ENCODE results near the gene ZSCAN31.
"Not testable (repeated sequence)": the region's sequence is repeated elsewhere in the genome, so short reads cannot be mapped to it uniquely, and the experiment has no call there.

The ZSCAN31 gene

DNA sequence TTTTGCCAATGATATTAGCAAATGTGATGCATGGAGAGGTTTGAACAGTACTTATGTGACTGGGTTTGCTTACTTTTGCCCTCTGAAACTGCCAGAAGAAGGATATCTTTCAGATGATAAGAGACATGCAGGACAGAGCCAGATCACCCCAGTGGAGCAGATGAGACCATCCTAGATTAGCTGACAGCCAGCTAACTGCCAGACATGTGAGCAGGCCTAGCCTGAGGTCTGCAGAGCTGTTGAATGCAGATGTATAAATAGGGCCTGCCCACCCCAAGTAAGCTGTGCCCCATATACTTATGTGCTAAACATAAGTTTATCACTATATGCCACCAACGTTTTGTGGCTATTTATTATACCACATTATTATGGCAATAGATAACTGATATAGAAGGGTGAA, 5.9 kb downstream of the ZSCAN31 start:
- no peak for DNase-seq (ENCODE audit: extremely low spot score, insufficient read length, low read depth)
- no peak for FAIRE-seq

DNA sequence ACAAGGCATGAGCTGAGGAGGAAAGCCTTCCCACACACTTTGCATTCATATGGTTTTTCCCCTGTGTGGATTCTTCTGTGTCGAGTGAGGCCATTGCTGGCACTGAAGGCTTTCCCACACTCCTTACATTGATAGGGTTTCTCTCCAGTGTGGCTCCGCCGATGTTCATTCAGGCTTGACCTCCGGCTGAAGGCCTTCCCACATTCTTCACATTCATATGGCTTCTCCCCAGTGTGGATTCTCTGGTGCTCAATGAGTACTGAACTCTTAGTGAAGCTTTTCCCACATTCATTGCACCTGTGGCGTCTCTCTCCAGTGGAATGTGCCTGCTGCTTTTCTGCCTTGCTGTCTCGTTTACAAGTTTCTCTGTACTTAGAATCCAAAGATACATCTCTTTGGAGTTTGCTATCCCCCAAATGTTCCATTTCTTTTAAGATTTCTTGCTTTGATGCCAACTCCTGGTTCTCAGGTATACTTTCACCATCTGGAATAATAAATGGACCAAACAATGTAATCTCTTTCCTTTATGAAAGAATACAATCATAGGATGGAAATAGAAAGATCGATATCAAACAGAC, 9.5 kb downstream of the ZSCAN31 start:
- DNase-seq (ENCODE audit: extremely low spot score, insufficient read length, low read depth) (no peak), FAIRE-seq (no peak)

DNA sequence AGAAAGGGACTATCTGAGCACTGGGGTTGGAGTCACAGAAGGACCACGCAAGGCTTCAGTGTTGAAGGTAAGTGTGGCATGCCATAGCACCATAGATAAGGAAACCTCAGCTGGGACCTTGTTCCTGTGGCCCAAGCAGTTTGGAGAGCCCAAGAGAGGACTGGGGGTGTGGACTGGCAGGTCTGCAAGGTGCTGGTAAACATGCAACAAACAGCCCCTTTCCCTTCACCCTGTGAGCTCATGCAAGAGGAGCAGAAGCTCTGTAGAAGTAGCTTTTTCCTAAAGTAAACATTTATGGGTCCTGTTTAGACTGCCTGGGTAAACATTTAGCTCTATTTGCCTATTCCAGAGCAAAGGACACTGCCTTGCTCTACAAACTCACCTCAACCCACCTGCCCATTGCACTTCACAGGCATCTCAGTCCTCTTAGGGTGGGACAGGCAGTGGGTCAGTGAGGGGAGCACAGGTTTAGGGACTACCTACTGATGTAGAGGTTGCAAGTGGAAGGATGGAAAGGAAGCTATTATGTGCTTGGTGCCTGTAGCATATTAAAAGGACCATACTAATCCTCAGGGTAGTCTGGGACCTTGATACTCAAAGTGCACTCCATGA, 12.0 kb downstream of the ZSCAN31 start:
- DNase-seq (ENCODE audit: extremely low spot score, insufficient read length, low read depth): no peak
- no peak for FAIRE-seq

DNA sequence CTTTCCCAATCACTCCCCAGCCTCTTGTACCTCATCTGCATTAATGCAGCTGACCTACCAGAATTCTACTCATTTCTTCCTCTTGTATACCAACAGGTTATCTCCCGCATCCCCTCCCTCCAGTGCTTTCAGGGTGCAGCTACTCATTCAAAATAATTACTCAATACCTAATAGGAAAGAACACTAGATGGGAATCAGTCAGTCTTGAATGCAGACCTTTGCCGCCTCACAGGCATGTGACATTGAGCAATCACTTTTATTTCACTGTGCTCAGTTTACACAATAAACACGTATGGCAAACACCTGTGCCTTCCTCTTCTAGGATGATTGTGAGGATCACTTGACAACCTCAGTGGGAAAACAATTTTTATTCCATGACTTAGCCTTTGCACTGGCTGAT, 13.3 kb downstream of the ZSCAN31 start:
- DNase-seq (ENCODE audit: extremely low spot score, insufficient read length, low read depth) (no peak), FAIRE-seq (no peak)

DNA sequence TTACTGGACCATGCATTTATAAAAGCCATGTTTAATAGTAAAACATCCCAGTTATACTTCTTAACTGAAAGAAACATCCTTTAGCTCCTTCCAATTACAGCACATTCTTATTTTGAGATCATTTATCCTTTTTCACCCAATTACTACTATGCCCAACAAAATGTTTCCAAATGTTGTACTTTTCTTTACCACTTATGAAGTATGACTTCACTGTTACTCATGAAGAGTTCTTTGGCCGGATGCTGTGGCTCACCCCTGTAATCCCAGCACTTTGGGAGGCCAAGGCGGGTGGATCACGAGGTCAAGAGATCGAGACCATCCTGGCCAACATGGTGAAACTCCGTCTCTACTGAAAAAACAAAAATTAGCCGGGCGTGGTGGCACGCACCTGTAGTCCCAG, 18.1 kb downstream of the ZSCAN31 start:
- FAIRE-seq; DNase-seq (ENCODE audit: extremely low spot score, insufficient read length, low read depth): not testable (repeated sequence)

DNA sequence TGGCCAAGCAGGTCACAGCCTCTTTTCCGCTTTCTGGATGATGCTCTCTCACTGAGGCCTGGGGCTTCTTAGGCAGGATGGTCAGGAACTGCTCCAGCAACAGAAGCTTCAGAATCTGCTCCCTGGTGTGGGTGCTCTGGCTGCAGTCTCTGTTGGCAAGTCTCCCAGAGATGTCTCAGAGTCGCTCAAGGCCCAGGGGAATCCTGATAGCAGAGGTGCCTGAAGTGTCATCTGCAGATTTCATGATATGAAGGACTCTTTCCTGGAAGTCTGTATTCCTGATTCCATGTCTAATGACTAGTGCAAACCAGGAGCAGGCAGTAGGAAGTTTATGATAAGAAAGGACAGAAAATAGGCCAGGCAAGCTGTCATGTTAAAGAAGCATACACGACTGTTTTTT, 20.3 kb downstream of the ZSCAN31 start:
- no peak for FAIRE-seq

DNA sequence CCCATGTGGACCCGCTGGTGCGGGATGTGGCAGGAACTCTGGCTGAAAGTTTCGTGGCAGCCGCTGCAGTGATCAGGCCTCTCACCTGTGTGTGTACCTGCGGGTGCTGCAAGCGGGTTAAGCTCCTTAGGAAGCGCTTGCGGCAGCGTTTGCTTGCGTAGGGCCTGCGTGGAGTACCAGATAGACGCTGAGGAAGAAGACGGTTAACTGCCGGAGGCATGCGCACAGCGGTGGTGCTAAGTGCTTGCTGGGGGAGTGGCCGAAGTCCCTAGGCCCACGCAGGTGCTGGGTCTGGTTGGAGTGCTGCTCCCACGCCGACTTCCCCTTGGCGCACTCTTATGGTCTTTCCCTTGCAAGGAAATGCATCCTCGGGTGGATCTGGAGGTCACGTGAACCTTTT, 23.0 kb downstream of the ZSCAN31 start:
- DNase-seq (ENCODE audit: extremely low spot score, insufficient read length, low read depth) (no peak), FAIRE-seq (no peak)

More for the DNA sequence above, 20.3 kb downstream of the ZSCAN31 start:
- DNase-seq (ENCODE audit: extremely low spot score, insufficient read length, low read depth): no peak

DNA sequence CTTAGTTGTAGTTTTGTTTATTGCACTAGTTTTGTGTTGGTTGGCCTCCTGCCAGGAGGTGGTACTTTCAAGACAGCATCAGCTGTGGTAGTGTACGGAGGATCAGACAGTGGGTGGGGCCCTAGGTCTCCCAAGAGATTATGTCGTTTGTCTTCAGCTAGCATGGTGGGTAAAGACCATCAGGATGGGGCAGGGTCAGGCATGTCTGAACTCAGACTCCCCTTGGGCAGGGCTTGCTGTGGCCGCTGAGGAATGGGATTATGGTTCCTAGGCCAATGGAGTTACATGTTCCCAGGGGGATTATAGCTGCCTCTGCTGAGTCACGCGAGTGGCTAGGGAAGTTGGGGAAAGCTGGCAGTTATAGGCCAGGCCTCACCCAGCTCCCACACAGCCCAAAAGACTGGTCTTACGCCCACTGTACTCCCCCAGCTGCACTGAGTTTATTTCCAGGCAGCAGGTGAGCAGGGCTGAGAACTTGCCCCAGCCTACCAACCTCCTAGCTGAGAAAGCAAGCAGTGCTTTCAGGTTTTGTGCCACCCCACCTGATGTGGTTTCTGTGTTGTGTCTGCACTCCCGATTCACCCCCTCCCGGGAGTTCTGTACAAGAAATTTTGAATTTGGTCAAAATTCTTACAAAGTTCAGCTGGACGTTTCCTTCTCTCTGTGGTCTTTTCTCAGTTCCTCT, 24.7 kb downstream of the ZSCAN31 start:
- FAIRE-seq (no peak), DNase-seq (ENCODE audit: extremely low spot score, insufficient read length, low read depth) (no peak)

DNA sequence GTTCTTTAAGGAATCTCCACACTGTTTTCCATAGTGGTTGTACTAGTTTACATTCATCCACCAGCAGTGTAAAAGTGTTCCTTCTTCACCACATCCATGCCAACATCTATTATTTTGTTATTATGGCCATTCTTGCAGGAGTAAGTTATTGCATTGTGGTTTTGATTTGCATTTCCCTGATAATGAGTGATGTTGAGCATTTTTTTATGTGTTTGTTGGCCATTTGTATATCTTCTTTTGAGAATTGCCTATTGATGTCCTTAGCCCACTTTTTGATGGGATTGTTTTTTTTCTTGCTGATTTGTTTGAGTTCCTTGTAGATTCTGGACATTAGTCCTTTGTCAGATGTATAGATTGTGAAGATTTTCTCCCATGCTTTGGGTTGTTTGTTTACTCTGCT, 29.6 kb downstream of the ZSCAN31 start:
- not testable (repeated sequence) for DNase-seq (ENCODE audit: extremely low spot score, insufficient read length, low read depth); FAIRE-seq

DNA sequence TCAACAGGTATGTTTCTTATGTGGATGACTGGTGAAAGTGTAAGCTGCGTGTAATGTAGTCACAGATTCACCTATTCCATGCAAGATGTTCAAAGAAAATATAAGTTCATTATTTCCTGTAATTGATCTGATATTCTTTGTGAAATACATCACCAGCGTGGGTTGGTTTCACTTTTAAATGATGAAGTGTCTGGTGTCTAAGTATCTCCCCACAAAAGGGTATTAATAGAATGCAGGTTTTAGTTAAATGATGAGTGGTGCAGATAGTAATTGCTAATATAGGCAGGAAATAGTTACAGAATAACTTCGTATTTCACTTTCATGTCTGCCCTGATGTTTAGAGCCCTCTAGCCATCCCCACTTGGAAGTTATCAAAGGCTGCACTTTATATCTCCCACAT, 32.4 kb downstream of the ZSCAN31 start:
- FAIRE-seq: peak; percentile 91
- peak; percentile 37 for DNase-seq (ENCODE audit: extremely low spot score, insufficient read length, low read depth)

DNA sequence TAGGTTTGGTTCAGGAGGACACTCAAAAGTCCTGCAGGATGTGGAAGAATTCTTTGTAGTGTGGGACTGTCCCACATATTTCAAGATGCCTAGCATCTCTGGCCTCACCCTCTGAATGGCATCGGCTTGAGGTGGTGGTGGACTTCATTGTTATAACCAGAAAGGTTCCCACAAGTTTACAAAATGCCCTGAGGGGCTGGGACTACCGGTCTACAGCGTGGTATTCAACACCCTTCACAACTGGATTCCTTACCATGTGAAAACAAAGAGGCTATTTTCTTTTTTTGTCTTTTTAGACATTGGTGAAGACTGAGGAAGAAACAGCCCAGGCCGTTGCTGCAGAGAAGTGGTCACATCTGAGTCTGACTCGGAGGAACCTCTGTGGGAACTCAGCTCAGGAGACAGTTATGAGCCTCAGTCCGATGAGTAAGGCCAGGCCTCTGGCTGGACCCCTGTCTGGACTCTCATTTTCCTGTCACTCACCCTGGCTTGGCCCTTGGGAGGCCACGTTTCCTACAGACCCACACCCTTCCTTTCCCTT, 39.4 kb downstream of the ZSCAN31 start:
- FAIRE-seq: no peak

DNA sequence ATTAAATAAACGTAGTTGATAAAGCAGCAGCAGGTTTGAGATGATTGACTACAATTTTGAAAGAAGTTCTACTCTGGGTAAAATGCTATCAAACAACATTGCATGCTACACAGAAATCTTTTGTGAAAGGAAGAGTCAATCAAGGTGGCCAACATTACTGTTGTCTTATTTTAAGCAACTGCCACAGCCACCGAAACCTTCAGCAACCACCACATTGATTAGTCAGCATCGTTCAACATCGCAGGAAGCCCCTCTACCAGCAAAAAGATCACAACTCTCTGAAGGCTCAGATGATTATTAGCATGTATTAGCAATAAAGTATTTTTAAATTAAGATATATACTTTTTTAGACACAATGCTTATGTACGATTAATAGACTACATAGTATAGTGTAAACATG, 40.6 kb downstream of the ZSCAN31 start:
- FAIRE-seq (no peak), DNase-seq (ENCODE audit: extremely low spot score, insufficient read length, low read depth) (no peak)

More for the DNA sequence above, 39.4 kb downstream of the ZSCAN31 start:
- no peak for DNase-seq (ENCODE audit: extremely low spot score, insufficient read length, low read depth)

DNA sequence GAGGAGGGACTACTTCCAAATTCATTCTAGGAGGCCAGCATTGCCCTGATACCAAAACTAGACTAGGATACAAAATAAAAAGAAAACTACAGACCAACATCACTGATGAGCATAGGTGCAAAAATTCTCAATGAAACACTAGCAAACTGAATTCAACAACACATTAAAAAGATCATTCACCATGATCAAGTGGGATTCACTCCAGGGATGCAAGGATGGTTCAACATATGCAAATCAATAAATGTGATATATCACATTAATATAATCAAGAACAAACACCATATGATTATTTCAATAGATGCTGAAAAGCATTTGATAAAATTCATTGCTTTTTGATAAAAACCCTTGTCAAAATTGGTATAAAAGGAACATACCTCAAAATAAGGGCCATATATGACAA, 44.4 kb downstream of the ZSCAN31 start:
- no peak for DNase-seq (ENCODE audit: extremely low spot score, insufficient read length, low read depth)
- FAIRE-seq: no peak

DNA sequence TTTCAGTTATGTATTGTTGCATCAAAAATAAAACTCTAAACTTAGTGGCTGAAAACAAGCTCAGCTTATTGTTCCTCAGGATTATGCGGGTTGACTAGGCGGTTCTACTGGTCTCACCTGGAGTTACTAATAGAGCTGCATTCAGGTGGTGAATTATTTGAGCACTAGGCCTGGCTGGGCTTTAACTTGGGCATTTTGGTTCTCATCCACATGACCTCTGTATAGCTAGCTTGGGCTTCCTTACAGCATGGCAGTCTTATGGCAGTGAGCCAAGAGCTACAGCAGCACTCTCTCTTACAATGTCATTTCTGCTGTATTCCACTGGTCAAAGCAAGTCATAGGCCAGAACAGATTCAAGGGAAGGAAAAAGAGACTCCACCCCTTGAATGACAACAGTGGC, 53.0 kb downstream of the ZSCAN31 start:
- no peak for DNase-seq (ENCODE audit: extremely low spot score, insufficient read length, low read depth)
- FAIRE-seq: no peak

DNA sequence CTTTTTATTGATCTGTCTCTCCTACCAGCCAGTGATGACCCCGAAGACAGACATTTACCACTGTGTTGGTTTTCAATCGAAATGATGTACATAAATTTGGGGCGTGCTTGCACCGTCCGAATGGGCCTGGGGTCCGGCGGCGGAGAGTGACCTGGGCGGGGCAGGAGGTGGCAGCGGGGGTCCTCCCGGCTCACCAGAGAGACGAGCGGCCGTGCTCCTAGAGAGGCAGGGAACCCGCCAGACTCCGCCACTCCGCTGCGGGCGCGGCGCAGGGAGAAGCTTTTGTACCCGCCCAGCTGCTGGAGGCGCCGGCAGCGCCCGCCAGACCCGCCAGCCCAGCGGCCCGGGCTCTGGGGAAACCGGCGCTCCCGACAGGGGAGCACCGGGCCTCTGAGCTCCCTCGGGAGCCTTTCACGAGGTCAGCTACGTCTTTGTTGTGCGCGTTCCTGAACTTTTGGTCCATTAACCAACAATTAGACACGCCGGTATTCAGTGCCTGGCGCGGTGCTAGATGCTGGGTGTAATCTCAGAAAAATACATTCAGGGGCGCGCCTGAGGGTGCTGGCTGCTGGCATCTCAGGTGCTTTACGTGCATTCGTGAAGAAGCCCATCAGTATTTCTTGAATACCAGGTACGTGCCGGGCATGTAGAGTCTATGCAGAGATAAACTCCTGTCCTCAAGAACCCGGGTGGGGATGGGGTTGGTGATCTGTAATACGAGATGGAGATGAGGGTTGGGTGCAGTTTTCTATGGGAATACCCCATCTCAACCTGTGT, 54.5 kb downstream of the ZSCAN31 start, which contains the start of gene PGBD1:
TSS of gene PGBD1 (plus strand) at position 285 of the 777 bp plus-strand sequence. CDS start 2,242 bp downstream, outside the sequence.
- peak; percentile 15 for FAIRE-seq

DNA sequence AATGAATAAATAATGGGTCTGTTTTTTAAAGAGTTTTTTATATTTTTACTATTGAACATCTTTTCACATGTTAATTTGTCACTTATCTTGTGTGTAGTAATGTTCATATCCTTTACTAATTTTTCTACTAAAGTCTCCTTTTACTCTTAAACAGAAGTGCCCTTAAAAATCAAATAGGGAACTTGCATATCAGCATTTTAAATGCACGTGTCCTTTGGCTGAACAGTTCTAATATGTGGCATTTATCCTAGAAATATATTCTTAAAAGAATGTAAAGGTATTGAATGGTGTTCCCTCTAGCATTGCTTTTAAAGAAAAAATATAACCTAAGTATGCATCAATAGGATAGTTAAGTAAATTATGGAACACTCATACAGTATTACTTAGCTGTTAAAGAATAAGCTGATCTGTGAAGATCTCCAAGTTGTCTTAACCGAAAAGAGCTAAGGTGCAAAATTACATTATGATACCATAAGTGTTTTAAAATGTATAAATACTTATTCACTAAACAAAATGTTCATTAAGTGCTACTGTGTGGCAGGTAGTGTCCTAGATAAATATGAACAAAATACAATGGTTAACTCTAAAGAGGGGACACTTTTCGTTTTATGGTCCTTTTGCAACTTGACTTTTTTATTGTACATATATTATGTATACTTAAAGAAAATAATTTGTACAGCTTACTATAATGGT, 55.2 kb downstream of the ZSCAN31 start:
- FAIRE-seq: no peak
- DNase-seq (ENCODE audit: extremely low spot score, insufficient read length, low read depth): no peak

More for the DNA sequence above, 54.5 kb downstream of the ZSCAN31 start, which contains the start of gene PGBD1:
- DNase-seq (ENCODE audit: extremely low spot score, insufficient read length, low read depth): peak; percentile 51

DNA sequence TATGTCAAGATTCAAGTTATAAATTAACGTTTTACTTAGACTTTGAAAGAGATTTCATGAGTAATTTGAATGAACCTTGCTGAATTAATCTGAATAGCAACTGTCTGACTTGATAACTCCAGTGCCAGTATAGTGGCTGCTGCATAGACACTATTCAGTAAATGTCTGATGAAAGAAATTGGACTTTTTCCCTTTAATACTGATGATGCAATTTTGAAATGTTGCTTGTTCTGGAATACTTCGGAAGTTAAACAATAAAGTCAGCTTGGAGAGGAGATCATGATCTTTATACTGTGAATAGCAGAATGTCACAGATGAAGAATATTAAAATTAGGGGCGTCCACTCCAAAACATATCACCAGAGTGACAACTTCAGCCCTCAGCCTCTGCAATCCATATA, 58.2 kb downstream of the ZSCAN31 start:
- FAIRE-seq: no peak
- no peak for DNase-seq (ENCODE audit: extremely low spot score, insufficient read length, low read depth)

DNA sequence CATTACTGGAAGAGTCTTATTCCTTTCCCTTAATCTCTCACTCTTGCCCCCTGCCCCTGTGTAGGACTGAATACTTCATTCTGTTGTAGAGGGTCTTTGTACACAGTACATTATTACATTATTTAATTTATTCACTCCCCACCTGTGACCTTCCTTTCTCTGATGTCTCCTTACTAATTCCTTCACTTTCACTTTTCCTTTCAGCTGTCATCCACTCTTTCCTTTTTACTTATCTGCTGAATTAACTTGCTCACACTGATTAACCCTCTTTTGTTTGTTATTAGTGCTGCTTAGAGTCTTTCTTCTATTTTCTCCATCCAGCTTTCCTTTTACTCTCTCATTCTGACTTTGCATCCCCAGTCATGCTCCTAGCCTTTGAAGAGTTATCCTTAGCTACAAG, 61.1 kb downstream of the ZSCAN31 start:
- no peak for DNase-seq (ENCODE audit: extremely low spot score, insufficient read length, low read depth)

More for the DNA sequence above, 61.1 kb downstream of the ZSCAN31 start:
- peak; percentile 9 for FAIRE-seq

Measured in GM18507 (cell line).